Neural cell (in vitro differentiated cells): Measurements from ENCODE around the gene MAP2.

Source experiments
- EP300 ChIP-seq: fragments of 450-650 bp; conservative IDR thresholded peaks from 2 replicates; pipeline ENCODE4 v1.6.1; 2014; ENCODE audit warnings: antibody characterized with exemption, mild to moderate bottlenecking, moderate library complexity; ENCODE audit not compliant: poor library complexity, severe bottlenecking
- EZH2 ChIP-seq: fragments of 200-600, 300-800 bp; shearing (Covaris generic), sonication (generic); IDR thresholded peaks from 2 replicates; pipeline ENCODE4 v1.6.1; 2014; ENCODE audit warnings: antibody characterized with exemption, low read length, borderline replicate concordance, mild to moderate bottlenecking; ENCODE audit not compliant: insufficient read depth, poor library complexity, severe bottlenecking
- POLR2AphosphoS5 ChIP-seq: IDR thresholded peaks from 2 replicates; pipeline ENCODE4 v1.6.1; 2012
- RAD21 ChIP-seq: fragments of 450-650 bp; conservative IDR thresholded peaks from 2 replicates; pipeline ENCODE4 v1.6.1; 2014; ENCODE audit warnings: antibody characterized with exemption, mild to moderate bottlenecking, moderate library complexity
- SMC3 ChIP-seq: fragments of 450-650 bp; conservative IDR thresholded peaks from 2 replicates; pipeline ENCODE4 v1.6.1; 2014; ENCODE audit warnings: antibody characterized with exemption, mild to moderate bottlenecking, moderate library complexity; ENCODE audit not compliant: poor library complexity
- TAF1 ChIP-seq: IDR thresholded peaks from 2 replicates; pipeline ENCODE4 v1.6.1; 2012; ENCODE audit warnings: low read depth
- TF ChIP-seq, protein P1 (sequence below): fragments of 450-650 bp; IDR thresholded peaks from 2 replicates; pipeline ENCODE4 v1.5.1; 2014; ENCODE audit warnings: antibody characterized with exemption, mild to moderate bottlenecking, moderate library complexity; ENCODE audit not compliant: poor library complexity, severe bottlenecking

GRCh38 chr2:209472871-209473270 is 49.0 kb downstream of the MAP2 start:
- TF ChIP-seq, protein P1, sequence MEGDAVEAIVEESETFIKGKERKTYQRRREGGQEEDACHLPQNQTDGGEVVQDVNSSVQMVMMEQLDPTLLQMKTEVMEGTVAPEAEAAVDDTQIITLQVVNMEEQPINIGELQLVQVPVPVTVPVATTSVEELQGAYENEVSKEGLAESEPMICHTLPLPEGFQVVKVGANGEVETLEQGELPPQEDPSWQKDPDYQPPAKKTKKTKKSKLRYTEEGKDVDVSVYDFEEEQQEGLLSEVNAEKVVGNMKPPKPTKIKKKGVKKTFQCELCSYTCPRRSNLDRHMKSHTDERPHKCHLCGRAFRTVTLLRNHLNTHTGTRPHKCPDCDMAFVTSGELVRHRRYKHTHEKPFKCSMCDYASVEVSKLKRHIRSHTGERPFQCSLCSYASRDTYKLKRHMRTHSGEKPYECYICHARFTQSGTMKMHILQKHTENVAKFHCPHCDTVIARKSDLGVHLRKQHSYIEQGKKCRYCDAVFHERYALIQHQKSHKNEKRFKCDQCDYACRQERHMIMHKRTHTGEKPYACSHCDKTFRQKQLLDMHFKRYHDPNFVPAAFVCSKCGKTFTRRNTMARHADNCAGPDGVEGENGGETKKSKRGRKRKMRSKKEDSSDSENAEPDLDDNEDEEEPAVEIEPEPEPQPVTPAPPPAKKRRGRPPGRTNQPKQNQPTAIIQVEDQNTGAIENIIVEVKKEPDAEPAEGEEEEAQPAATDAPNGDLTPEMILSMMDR, result no peak
- TF ChIP-seq RAD21, result no peak
- no peak for TF ChIP-seq EZH2
- TF ChIP-seq SMC3, result no peak
- no peak for TF ChIP-seq POLR2AphosphoS5
- no peak for TF ChIP-seq EP300
- no peak for TF ChIP-seq TAF1
